Fibroblast of mammary gland (primary cell): ENCODE results near the gene LAMTOR2.
"Not testable (repeated sequence)": the region's sequence is repeated elsewhere in the genome, so short reads cannot be mapped to it uniquely, and the experiment has no call there.

Experiments used
- DNase-seq: peaks from one replicate; pipeline ENCODE4 v3.0.0-alpha.2; 2010; ENCODE audit warnings: low read depth
- H3K4me3 ChIP-seq: 2 replicates; pipeline ENCODE4 v1.5.1; 2011; ENCODE audit warnings: low read depth, mild to moderate bottlenecking, low read length, moderate library complexity; ENCODE audit not compliant: control insufficient read depth
- TF ChIP-seq, protein P1 (sequence below): conservative IDR thresholded peaks from 2 replicates; pipeline ENCODE4 v1.5.1; 2011; ENCODE audit warnings: low read depth, low read length, inconsistent platforms; ENCODE audit not compliant: control insufficient read depth, insufficient read depth

Gene LAMTOR2

GRCh38 chr1:156026588-156026987 lies 28.0 kb upstream of the LAMTOR2 start:
- TF ChIP-seq, protein P1, sequence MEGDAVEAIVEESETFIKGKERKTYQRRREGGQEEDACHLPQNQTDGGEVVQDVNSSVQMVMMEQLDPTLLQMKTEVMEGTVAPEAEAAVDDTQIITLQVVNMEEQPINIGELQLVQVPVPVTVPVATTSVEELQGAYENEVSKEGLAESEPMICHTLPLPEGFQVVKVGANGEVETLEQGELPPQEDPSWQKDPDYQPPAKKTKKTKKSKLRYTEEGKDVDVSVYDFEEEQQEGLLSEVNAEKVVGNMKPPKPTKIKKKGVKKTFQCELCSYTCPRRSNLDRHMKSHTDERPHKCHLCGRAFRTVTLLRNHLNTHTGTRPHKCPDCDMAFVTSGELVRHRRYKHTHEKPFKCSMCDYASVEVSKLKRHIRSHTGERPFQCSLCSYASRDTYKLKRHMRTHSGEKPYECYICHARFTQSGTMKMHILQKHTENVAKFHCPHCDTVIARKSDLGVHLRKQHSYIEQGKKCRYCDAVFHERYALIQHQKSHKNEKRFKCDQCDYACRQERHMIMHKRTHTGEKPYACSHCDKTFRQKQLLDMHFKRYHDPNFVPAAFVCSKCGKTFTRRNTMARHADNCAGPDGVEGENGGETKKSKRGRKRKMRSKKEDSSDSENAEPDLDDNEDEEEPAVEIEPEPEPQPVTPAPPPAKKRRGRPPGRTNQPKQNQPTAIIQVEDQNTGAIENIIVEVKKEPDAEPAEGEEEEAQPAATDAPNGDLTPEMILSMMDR = no peak
- no peak overlapping the region for H3K4me3 ChIP-seq
- DNase-seq = no peak

GRCh38 chr1:156033011-156033410 lies 21.6 kb upstream of the LAMTOR2 start:
- no peak overlapping the region for H3K4me3 ChIP-seq
- TF ChIP-seq, protein P1 = no peak
- DNase-seq = peak; percentile 54

- DNase-seq, H3K4me3 ChIP-seq: not testable (repeated sequence)
These were observed 19.6 kb upstream of the LAMTOR2 start for GRCh38 chr1:156034991-156035390.

GRCh38 chr1:156042828-156043227 lies 11.8 kb upstream of the LAMTOR2 start:
- TF ChIP-seq, protein P1 = no peak
- no peak for DNase-seq
- no peak overlapping the region for H3K4me3 ChIP-seq

- DNase-seq = no peak
- no peak overlapping the region for H3K4me3 ChIP-seq
- TF ChIP-seq, protein P1 = no peak
These were observed 9.5 kb upstream of the LAMTOR2 start for GRCh38 chr1:156045076-156045475.

DNA sequence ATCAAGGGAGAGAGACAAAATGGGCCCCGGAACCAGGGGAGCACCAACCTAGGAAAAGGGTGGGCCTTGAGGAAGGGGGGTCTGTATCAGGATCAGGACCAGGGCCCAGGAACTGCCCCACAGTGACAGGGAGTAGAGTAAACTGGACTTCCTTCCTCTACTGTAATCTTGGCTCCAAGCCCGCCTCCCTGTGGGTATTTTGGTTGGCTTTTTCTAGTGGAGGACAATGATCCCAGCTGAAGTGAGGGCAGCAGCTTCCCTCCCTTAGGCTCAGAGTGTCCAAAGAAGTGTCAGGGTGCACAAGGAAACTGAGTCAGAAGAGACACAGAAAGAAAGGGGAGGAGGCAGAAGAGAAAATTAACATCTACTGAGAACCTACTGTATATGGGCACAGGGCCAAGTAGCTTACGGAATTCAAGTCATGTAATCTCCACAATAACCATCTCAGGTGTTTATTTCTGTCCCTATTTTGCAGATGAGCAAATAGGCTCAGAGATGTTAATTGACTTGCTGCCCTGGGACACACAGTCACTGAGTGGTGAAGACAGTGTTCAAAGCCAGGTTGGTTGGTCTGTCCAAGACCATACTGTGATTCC lies 5.8 kb upstream of the LAMTOR2 start:
- H3K4me3 ChIP-seq = no peak overlapping the region
- TF ChIP-seq, protein P1 = no peak
- DNase-seq = no peak

DNA sequence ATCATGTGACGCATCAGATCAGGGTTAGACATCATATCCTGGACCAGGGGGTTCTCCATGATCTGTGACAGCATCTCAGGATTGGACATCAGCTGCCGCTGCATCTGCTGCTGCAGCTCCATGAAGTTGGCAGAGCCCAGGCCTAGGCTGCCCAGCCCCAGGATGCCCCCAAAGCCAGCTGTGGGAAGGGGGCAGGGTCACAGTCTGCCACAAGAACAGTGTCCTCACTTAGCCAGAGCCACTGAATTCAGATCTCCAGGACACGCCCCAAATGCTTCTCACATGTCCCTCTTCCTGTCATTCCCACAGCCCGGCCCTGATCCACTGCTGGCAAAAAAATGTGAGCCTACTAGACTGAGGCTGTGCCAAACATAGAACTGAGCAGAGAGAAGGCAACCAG lies 4.2 kb upstream of the LAMTOR2 start:
- TF ChIP-seq, protein P1 = no peak
- no peak overlapping the region for H3K4me3 ChIP-seq
- no peak for DNase-seq
